ENCODE measurements around the gene XAGE5.
"Not testable (repeated sequence)": the region's sequence is repeated elsewhere in the genome, so short reads cannot be mapped to it uniquely, and the experiment has no call there.

Gene XAGE5, protein sequence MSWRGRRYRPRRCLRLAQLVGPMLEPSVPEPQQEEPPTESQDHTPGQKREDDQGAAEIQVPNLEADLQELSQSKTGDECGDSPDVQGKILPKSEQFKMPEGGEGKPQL

DNA sequence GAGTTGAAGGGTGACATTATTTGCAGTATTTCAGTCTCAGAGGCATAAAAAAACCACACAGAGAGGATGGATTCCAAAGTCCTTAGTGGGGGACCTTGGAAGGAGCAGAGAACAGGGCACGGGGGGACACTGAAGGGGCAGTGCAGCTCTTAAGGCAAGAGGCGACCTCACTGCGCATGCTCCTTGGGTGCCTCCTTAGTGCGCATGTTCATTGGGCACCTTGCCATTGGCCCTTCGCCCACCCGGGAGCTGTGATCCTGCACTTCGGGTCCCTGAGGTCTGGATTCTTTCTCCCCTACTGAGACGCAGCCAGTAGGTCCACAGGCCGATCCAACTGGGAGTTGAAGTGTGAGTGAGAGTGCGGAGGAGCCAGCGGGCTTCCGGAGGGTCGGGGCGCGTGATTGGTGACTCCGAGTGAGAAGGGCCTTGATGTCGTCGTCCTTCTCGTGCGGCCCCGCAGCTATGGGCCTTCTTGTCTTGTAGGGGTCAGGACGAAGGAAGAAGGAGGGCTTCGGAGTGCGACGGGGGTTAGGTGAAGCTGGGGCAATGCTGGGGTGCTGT lies at the start of gene XAGE5:
Gene XAGE5, plus strand, starts transcription at position 223 of the 561 bp plus-strand sequence. CDS start 1,280 bp downstream, outside the sequence.
- no peak for DNase-seq (ENCODE audit: low read depth in 2 of 2)

DNA sequence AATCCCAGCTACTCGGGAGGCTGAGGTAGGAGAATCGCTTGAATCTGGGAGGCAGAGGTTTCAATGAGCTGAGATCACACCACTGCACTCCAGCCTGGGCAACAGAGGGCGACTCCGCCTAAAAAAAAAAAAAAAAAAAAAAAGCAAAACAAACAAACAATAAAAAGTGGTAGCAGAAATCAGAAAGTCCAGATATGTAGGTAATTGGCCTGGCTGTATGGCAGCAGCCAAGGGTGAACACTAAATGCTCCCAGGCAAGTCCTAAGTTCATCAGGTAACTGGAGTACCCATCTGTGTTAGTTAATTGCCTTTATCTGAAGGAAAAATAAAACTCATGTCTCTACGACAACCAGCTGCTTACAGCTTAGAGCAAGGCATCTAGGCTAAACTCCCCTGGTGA lies 45.1 kb upstream of the XAGE5 start:
- not testable (repeated sequence) for DNase-seq (ENCODE audit: low read depth in 2 of 2)

DNA sequence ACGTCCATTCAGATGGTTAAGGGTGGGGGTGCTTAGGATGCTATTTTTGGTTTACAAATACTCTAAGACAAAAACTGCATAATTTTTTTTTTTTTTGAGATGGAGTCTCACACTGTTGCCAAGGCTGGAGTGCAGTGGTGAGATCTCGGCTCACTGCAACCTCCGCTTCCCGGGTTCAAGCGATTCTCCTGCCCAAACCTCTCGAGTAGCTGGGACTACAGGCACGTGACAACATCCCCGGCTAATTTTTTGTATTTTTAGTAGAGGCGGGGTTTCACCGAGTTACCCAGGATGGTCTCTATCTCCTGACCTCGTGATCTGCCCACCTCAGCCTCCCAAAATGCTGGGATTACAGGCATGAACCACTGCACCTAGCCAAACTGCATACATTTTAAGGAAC lies 37.6 kb upstream of the XAGE5 start:
- DNase-seq (ENCODE audit: low read depth in 2 of 2): not testable (repeated sequence)

DNA sequence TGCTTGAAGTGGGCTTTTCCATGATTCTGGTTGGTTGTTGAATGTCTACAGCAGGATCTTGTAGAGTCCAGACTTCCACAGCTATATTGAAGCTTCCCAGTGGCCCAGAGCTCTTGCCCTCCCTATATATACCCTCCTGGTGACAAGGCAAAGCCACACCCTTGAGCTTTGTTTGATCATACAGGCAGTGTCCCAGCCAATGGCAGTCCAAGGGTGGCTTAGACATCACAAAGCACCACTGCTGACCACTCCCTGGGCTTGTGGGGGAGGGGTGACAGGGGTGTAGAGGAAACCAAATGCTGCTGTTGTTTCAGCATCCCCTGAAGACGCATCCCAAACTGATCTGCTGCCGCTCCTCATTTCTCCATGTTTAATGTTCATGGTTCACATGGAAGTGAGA lies 13.8 kb upstream of the XAGE5 start, which contains the start of gene SPANXN5:
Gene SPANXN5, minus strand, starts transcription at position 101 of the 400 bp plus-strand sequence. Its CDS starts 79 bp downstream, at position 22.
- not testable (repeated sequence) for DNase-seq (ENCODE audit: low read depth in 2 of 2)

DNA sequence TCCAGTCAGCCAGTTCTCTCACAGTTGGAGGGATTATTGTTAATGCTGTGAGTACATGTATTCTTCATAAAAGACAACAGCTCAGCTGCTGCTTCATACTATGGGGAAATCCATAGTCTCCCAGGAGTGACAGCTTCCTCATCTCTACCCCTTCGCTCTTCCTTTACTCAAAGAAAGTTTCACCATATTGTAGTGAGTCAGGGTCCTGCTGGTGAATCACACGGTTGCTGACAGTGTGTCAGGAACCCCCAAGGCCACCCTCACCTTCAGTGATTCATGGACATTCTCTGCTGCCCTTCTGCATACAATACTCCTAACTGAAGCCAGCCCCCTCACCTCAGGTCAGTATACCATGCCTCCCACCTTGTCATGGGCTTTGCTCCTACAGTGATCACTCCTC lies 6.2 kb upstream of the XAGE5 start:
- DNase-seq (ENCODE audit: low read depth in 2 of 2): not testable (repeated sequence)

DNA sequence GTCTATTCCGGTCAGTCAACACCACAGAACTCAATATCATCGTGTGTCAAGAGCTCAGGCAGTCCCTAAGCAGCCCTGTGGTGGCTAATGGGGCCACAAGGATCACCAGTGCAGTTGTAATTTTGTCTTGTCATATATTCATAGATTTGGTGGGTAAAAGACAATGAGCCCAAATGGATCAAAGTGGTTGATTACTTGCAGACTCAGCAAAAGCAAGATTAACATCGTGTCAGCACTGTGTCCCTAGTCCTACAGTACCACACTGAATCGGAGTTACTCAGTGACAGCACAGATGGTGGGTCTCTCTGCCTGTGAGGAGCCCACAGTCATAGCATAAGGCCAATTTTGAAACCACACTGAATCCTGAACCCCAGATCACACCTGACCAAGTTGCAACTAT lies 8.7 kb downstream of the XAGE5 start:
- no peak for DNase-seq (ENCODE audit: low read depth in 2 of 2)

DNA sequence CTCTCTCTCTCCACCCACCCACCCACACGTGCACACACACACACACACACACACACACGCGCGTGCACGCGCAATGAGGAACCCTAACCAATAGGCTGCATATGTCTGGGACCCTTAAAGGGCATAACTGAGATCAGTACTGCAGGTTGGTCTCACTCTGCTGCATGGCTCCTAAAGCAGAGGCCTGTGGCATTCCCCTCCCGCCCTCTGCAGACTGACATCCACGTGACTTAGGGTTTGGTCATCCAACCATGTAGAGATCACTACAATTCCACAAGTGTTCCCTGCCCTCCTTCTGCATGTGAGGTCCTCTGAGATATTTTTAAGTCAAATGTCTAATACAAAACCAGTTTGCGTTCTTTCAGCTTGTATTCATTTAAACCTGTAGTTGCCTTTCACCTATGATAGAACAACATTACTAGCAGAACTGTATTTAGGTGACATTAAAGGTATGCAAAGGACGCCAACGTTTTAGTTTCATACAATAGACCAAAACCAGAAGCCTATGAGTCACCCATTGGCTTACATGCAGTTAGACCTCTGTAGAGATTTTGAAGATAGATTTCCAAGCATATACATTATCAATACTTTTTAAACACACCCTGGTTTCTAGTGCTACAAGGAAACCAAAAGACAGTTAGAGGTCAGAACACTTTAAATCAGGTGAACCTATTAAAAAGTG lies 10.1 kb downstream of the XAGE5 start:
- DNase-seq (ENCODE audit: low read depth in 2 of 2): no peak

DNA sequence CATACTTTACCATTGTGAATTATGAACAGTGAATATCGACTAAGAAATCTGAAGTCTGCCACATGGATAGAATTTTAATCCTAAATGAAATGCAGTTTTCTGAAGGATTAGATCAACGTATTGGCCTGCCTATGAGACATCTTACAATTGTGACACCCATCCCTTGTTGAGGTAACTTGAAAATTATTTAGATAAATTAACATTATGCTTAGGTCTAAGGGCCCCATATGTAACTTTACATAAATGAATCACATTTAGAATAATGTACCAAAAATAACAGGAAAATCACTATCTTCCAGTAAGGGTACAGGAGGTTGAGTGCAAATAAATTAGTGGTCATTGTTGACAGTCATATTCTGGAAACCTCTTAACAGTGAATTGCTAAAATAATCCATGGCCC lies 13.5 kb downstream of the XAGE5 start:
- no peak for DNase-seq (ENCODE audit: low read depth in 2 of 2)

DNA sequence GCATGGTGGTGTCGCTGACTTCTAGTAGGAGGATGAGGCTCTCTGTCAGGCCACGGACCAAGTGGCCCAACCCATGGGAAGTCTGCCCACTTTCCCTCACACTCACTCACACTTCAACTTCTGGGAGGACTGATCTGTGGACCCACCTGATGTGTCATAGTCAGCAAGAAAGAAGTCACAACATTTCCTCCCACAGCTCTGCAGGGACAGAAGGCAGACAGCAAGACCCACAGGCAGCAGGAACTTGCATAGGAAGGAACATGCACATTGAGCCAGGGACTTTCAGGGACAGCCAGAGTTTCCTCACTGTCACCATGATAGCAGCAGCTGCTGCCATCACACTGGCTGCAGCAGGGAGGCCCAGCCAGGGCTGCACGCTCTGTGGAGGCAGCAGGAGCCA lies 19.5 kb downstream of the XAGE5 start:
- no peak for DNase-seq (ENCODE audit: low read depth in 2 of 2)

DNA sequence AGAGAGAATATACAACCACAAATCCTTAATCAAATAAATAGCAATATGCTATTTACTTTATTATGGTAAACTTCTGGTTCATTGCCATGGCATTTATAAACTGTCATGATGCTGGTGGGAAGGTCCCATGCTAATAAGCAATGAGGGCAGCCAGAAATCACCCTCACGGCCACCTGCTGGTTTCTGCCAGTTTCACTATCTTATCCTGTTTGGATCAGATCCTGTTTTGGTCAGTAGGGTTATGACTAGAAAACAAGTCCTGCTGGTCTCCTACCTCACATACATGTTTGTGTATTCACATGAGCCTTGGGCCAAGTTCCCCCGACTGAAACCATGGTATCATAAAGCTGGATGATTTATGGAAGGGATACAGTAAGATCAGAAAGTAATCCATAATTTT lies 28.1 kb downstream of the XAGE5 start:
- no peak for DNase-seq (ENCODE audit: low read depth in 2 of 2)

DNA sequence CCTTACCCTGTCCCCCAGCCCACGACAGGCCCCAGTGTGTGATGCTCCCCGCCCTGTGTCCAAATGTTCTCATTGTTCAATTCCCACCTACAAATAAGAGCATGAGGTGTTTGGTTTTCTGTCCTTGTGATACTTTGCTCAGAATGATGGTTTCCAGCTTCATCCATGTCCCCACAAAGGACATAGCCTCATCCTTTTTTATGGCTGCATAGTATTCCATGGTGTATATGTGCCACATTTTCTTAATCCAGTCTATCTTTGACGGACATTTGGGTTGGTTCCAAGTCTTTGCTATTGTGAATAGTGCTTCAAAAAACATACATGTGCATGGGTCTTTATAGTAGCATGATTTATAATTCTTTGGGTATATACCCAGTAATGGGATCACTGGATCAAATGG lies 32.5 kb downstream of the XAGE5 start:
- not testable (repeated sequence) for DNase-seq (ENCODE audit: low read depth in 2 of 2)

DNA sequence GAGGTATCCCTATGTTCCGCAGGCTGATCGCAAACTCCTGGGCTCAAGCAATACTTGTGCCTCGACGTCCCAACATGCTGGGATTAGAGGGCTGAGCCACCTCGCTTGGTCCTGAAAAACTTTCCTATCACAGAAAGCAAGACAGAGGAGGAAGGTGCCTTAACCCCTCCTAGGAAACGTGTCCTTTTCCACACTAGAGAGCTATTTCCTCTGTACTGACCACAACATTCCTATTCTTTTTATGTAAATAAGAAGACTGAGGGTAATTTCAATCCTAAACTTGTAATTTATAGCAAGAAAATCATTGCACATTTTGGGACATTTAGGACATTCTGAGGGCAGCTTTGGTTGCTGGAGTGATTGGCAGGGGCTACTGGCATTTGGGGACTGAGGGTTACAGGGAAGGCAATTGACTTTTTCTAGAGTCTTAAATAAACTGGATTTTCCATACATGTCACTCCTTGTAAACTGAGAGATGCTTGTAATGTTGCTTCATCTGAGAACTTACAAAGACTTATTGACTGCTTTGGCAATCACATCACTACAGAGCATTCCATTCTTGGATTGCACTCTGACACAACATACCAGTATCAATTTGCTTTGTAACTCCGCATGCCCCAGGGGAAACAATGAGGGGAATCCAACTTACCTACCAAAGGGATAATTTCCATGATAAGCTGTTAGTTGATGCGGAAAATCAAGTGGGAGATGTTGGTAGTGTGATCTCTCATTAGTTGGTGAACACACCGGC lies 41.2 kb downstream of the XAGE5 start:
- no peak for DNase-seq (ENCODE audit: low read depth in 2 of 2)

DNA sequence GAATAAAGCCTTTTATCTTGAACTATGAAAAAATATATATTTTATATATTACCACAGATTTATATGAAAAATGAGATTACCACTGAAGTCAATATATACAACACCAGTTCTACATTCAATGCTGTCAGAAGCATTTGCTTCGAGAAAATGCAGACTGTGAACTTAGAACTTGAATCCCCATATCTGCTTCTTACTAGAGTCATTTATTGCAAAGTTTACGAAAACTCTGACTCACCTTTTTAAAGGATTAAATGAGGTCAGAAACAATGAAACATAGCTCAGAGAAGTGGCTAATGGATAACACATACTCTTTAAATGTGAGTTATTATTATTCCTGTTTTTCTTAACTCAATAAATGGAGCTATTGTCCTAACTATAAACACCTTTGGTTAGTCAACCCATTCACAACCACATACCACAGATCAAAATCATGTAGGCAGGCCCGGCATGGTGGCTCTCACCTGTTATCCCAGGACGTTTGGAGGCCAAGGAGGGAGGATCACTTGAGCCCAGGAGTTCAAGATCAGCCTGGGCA lies 46.0 kb downstream of the XAGE5 start:
- not testable (repeated sequence) for DNase-seq (ENCODE audit: low read depth in 2 of 2)

DNA sequence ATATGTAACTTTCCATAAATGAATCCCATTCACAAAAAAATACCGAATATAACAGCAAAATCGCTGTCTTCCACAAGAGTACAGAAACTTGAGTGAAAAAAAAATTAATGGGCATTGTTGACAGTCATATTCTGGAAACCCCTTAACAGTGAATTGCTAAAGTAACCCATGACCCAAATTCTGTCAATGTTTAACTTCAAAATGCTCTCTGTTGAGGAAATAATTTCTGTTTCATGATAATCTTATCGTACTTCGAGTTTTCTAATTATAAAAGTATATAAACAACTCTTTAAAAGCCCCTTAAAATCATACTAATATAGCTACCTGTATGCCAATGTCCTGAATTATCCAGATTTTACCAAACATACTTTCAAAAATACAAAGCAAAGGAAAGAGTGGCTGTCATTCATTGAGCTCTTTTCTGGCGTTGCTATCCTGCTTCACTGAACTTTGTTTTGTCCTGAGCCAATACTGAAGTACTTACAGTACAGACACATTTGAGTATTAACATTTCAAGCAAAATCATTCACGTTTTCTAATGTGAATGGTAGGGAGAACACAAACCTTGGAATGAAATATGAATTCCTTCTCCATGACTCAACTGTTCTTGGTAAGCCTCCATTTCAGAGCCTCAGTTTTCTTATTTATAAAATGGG lies 54.4 kb downstream of the XAGE5 start:
- DNase-seq (ENCODE audit: low read depth in 2 of 2): no peak

Measured in stimulated activated CD4-positive, alpha-beta T cell treated with anti-CD3 and anti-CD28 coated beads, Interleukin-1b, Interleukin-23, amount 100 ng/mL, for 1 hour (primary cell).